Measurements from ENCODE around the gene CTSL. TPM values are rescaled to one million over a fixed set of nuclear protein-coding genes. Genes with fewer than 3 reads are reported as not detected.

Gene CTSL
- total and polyA plus RNA-seq, 7 donors: 45.8 to 995 (median 75.3) TPM

DNA sequence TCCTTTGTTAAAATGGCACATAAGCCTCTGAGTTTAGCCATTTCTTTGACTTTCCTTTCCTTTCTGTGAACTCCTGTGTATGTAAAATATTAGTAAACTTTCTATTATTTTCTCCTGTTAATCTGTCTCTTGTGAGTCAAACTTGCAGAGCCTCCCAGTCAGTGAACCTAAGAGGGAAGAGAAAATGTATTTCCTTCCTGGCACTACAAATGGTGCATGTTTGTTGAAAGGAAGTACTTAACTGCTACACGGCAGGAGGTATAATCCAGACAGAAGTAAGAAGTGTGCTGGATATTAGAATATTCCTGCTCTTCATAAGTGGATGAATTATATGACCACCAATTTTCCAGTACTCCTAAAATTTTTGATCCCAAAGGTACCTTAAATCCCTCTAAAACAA is 23.0 kb downstream of the CTSL start:
- H3K4me3 ChIP-seq: no peak overlapping the region
- H3K9me3 ChIP-seq: peaks cover 7% of the 10 kb centered on the region
- intact Hi-C loops (cut with DNase I): no loop called here
- H3K27ac ChIP-seq: no peak overlapping the region
- H3K4me1 ChIP-seq: no peaks in the 10 kb centered on the region
- TF ChIP-seq, protein P1, sequence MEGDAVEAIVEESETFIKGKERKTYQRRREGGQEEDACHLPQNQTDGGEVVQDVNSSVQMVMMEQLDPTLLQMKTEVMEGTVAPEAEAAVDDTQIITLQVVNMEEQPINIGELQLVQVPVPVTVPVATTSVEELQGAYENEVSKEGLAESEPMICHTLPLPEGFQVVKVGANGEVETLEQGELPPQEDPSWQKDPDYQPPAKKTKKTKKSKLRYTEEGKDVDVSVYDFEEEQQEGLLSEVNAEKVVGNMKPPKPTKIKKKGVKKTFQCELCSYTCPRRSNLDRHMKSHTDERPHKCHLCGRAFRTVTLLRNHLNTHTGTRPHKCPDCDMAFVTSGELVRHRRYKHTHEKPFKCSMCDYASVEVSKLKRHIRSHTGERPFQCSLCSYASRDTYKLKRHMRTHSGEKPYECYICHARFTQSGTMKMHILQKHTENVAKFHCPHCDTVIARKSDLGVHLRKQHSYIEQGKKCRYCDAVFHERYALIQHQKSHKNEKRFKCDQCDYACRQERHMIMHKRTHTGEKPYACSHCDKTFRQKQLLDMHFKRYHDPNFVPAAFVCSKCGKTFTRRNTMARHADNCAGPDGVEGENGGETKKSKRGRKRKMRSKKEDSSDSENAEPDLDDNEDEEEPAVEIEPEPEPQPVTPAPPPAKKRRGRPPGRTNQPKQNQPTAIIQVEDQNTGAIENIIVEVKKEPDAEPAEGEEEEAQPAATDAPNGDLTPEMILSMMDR (IDR thresholded peaks at IDR 0.05): no peak
- ATAC-seq: no peak
- DNase-seq: no peak
- 5 to 21% (median 11%) methylated on average over 1 of the region's 1 CpG for WGBS, 3 donors
- H3K36me3 ChIP-seq (ENCODE audit: insufficient read depth in 1 of 2, low read depth in 1 of 2): no peaks in the 10 kb centered on the region
- peaks cover 0 to 7% (median 0%) of the 10 kb centered on the region in 3 donors for H3K27me3 ChIP-seq (ENCODE audit: insufficient read depth in 3 of 3, low read length in 2 of 3)

DNA sequence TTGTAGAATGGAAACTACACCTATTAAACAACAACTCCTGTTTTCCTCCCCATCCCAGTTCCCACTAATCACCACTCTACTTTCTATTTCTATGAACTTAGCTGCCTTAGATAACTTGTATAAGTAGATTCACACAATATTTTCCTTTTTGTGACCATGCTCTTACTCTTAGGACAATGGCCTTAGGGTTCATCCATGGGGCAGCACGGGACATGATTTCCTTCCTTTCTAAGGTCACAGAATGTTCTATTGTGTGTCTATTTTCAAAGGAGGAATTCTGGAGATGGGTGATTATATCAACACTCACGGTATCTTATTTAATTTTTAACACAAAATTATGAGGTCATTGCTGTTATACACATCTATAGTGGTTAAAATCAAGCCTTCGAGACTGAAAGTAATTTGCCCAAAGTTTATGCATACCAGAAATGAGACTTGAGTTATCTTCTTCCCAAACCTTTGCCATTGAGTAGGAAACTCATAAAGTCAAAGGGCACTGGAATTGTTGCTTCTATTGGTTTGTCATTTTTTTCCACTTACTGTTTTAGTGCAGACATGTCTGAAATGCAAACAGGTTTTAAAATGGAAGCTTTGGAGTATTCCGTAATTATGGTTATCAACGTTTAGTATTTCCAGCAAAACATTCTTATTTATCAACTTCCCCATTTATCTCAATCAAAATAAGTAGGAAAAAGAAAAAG is 23.6 kb downstream of the CTSL start:
- no peak overlapping the region for H3K27ac ChIP-seq
- DNase-seq: no peak

DNA sequence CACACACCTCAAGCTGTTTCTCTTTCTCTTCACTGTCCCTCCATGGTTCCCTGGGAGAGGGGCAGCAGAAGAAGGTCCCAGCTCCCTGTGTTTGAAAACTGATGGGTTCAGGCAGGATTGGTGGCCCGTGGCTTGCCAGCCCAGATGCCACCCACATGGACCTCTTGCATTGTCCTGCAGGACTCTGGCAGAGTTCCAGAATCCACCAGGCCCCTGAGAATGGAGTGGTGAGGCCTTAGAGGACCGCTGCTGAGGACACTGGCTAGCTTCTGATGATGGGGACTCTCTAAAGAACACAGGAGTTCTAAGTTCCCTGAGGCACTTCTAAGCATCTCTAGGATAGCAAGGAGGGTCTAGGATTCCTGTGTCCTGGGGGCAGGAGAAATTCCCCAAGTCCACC is 24.8 kb downstream of the CTSL start:
- ATAC-seq: no peak
- WGBS, 3 donors: 47 to 88% (median 68%) methylated on average over 2 of the region's 2 CpGs
- H3K27ac ChIP-seq: no peak overlapping the region
- no peak for DNase-seq
- peaks cover 0 to 7% (median 0%) of the 10 kb centered on the region in 3 donors for H3K27me3 ChIP-seq (ENCODE audit: insufficient read depth in 3 of 3, low read length in 2 of 3)
- H3K4me1 ChIP-seq: no peaks in the 10 kb centered on the region
- H3K9me3 ChIP-seq: peaks cover 7% of the 10 kb centered on the region
- H3K4me3 ChIP-seq: no peak overlapping the region
- intact Hi-C loops (cut with DNase I): no loop called here
- no peaks in the 10 kb centered on the region for H3K36me3 ChIP-seq (ENCODE audit: insufficient read depth in 1 of 2, low read depth in 1 of 2)
- TF ChIP-seq, protein P1 (IDR thresholded peaks at IDR 0.05): no peak

More for the DNA sequence above, 23.6 kb downstream of the CTSL start:
- H3K9me3 ChIP-seq: peaks cover 7% of the 10 kb centered on the region
- TF ChIP-seq, protein P1 (IDR thresholded peaks at IDR 0.05): no peak
- H3K27me3 ChIP-seq (ENCODE audit: insufficient read depth in 3 of 3, low read length in 2 of 3): peaks cover 0 to 7% (median 0%) of the 10 kb centered on the region in 3 donors
- no peaks in the 10 kb centered on the region for H3K36me3 ChIP-seq (ENCODE audit: insufficient read depth in 1 of 2, low read depth in 1 of 2)
- no peaks in the 10 kb centered on the region for H3K4me1 ChIP-seq
- WGBS, 3 donors: 66 to 69% (median 66%) methylated on average over 5 of the region's 5 CpGs
- intact Hi-C loops (cut with DNase I): no loop called here
- ATAC-seq: no peak
- H3K4me3 ChIP-seq: no peak overlapping the region

DNA sequence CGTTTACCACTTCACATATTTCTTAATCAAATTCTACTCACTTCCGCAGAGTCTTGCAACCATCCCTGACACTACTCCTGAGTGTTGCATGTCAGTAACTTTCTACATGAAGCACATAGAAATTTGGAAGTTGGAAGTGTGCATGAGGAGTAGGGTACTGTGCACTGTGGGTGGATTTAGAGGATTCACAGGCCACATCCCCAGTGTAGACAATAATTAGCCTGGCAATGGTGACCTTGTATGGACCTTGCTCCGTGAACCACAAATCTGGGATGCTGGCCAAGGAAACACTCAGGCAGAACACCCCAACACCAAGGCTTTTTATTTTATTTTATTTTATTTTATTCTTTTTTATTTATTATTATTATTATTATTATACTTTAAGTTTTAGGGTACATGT is 25.5 kb downstream of the CTSL start:
- intact Hi-C loops (cut with DNase I): no loop called here
- no peaks in the 10 kb centered on the region for H3K4me1 ChIP-seq
- TF ChIP-seq, protein P1 (IDR thresholded peaks at IDR 0.05): no peak
- peaks cover 7% of the 10 kb centered on the region for H3K9me3 ChIP-seq
- ATAC-seq (no peak), DNase-seq (no peak)
- H3K36me3 ChIP-seq (ENCODE audit: insufficient read depth in 1 of 2, low read depth in 1 of 2): no peaks in the 10 kb centered on the region
- no peak overlapping the region for H3K27ac ChIP-seq
- H3K27me3 ChIP-seq (ENCODE audit: insufficient read depth in 3 of 3, low read length in 2 of 3): peaks cover 0 to 7% (median 0%) of the 10 kb centered on the region in 3 donors
- no peak overlapping the region for H3K4me3 ChIP-seq
- WGBS, 3 donors: 71 to 72% (median 71%) methylated on average over 3 of the region's 3 CpGs

DNA sequence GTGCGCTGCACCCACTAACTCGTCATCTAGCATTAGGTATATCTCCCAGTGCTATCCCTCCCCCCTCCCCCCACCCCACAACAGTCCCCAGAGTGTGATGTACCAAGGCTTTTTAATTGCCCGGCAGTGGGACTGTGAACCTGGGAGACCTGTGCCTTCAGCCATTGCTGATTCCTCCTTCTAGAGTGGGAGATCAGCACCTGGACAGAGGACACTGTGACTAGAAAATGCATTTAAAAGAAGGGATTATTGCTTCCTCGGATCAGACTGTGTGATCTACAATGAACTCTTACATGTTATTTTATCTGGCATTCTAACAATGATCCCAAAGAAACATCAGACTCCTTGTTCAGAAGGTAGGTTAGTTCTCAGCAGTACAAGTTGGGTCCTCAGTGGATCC is 25.9 kb downstream of the CTSL start:
- H3K9me3 ChIP-seq: peaks cover 7% of the 10 kb centered on the region
- H3K27me3 ChIP-seq (ENCODE audit: insufficient read depth in 3 of 3, low read length in 2 of 3): peaks cover 0 to 7% (median 0%) of the 10 kb centered on the region in 3 donors
- WGBS, 3 donors: 37 to 60% (median 46%) methylated on average over 2 to 3 of the region's 4 CpGs
- no peak for ATAC-seq
- TF ChIP-seq, protein P1 (IDR thresholded peaks at IDR 0.05): no peak
- no peak for DNase-seq
- no peak overlapping the region for H3K4me3 ChIP-seq
- H3K36me3 ChIP-seq (ENCODE audit: insufficient read depth in 1 of 2, low read depth in 1 of 2): no peaks in the 10 kb centered on the region
- no peak overlapping the region for H3K27ac ChIP-seq
- intact Hi-C loops (cut with DNase I): no loop called here
- no peaks in the 10 kb centered on the region for H3K4me1 ChIP-seq
